ENCODE measurements around the gene CD79B. TPM values are rescaled to one million over a fixed set of nuclear protein-coding genes. Genes with fewer than 3 reads are reported as not detected.
"Not testable (repeated sequence)": the region's sequence is repeated elsewhere in the genome, so short reads cannot be mapped to it uniquely, and the experiment has no call there.

Gene CD79B
- total and polyA plus RNA-seq, 2 donors: 19.5 to 34.1 TPM

DNA sequence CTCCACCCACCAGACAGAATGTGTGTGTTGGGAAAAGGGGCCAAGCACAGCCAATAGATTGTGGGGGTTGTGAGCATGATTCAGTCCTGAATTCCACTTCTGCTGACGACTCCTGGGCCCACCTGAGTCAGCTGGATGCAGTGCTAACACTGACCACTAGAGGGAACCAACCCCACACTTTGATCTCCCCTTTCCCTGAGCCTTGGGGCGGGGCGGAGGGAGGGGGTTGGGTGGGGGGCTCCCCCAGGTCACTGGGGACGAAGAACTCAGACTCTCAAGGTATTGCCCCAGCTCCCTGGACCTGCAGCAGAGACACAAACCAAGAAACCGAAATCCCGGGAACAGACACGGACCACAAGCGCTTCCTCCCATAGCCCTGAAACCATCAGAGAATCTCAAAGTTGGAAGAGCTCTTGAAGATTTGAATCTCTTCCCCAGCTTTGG lies 20.5 kb downstream of the CD79B start:
- H3K36me3 ChIP-seq (ENCODE audit: control insufficient read depth in 2 of 2, insufficient read depth in 2 of 2, low read length in 1 of 2): no peaks in the 10 kb centered on the region

DNA sequence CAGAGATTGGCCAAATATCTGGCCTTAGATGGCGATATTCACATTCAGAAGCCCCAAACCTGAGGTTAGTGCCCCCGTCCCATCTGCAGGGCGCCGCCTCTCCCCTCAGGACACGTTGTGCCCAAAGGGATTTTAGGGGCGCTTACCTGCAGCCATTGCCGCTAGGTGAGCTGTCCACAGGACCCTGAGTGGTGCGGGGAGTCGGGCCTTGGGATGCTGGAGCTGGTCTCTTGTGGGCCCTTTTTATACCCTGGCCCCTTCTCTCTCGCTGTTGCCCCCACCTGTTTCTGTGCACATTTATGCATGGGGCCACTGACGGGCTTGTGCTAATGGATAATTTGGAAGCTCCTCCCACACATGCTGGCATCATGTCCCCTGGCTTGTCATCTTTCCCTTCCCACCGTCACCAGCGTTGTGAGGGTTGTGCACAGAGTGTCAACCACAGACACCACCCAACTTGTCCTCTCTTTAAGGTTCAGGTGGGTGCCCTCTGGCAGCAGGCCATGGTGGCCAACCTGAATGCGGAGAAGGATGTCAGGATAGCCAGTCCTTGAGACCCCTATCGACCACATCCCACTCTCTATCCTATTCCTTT lies 21.0 kb downstream of the CD79B start, which contains the start of gene CSHL1:
Gene CSHL1 (minus strand): TSS at position 218 of the 595 bp plus-strand sequence. CDS start 62 bp downstream, at position 156.
- peaks cover 0 to 5% of the 10 kb centered on the region in 2 donors for H3K27me3 ChIP-seq (ENCODE audit: control insufficient read depth in 2 of 2, insufficient read depth in 1 of 2, low read length in 1 of 2)
- H3K9me3 ChIP-seq (ENCODE audit: control insufficient read depth in 2 of 2, insufficient read depth in 1 of 2, low read length in 1 of 2): no peaks in the 10 kb centered on the region
- no peak within 1 kb of the TSS for H3K4me3 ChIP-seq (ENCODE audit: low read length in 2 of 2)
- DNase-seq (ENCODE audit: low read depth in 6 of 9, low spot score in 9 of 9): no peak
- H3K27ac ChIP-seq (ENCODE audit: low read depth in 1 of 2, low read length in 1 of 2): no peak within 1 kb of the TSS
- 84% methylated on average over 15 of the region's 15 CpGs for WGBS
- no peaks in the 10 kb centered on the region for H3K36me3 ChIP-seq (ENCODE audit: control insufficient read depth in 2 of 2, insufficient read depth in 2 of 2, low read length in 1 of 2)
- no peaks in the 10 kb centered on the region for H3K4me1 ChIP-seq (ENCODE audit: control insufficient read depth in 2 of 2, insufficient read depth in 2 of 2, low read length in 2 of 2)

More for the DNA sequence above, 20.5 kb downstream of the CD79B start:
- peak in 4 of 9 donors; percentile 35 to 66 (median 59) for DNase-seq (ENCODE audit: low read depth in 6 of 9, low spot score in 9 of 9)
- Histone ChIP-seq H3K27ac (ENCODE audit: low read depth in 1 of 2, low read length in 1 of 2) (no peak overlapping the region), H3K4me1 (ENCODE audit: control insufficient read depth in 2 of 2, insufficient read depth in 2 of 2, low read length in 2 of 2) (no peaks in the 10 kb centered on the region), H3K9me3 (ENCODE audit: control insufficient read depth in 2 of 2, insufficient read depth in 1 of 2, low read length in 1 of 2) (no peaks in the 10 kb centered on the region), H3K27me3 (ENCODE audit: control insufficient read depth in 2 of 2, insufficient read depth in 1 of 2, low read length in 1 of 2) (peaks cover 0 to 5% of the 10 kb centered on the region in 2 donors), H3K4me3 (ENCODE audit: low read length in 2 of 2) (no peak overlapping the region)
- WGBS: 50% methylated on average over 8 of the region's 8 CpGs

DNA sequence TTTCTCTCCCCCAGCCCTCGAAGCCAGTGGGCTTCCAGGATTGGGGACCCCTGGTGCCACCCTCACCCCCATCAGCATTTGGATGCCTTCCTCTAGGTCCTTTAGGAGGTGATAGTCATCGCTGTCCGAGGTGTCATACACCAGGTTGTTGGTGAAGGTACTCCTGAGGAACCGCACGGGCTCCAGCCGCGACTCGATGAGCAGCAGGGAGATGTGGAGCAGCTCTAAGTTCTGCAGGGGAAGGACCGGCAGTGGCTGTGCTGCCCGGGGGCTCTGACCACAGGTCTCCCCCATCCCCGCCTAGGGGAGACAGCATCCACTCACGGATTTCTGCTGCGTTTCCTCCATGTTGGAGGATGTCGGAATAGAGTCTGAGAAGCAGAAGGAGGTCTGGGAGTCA lies 22.0 kb downstream of the CD79B start:
- H3K4me3 ChIP-seq (ENCODE audit: low read length in 2 of 2): no peak overlapping the region
- 88% methylated on average over 14 of the region's 14 CpGs for WGBS
- no peaks in the 10 kb centered on the region for H3K36me3 ChIP-seq (ENCODE audit: control insufficient read depth in 2 of 2, insufficient read depth in 2 of 2, low read length in 1 of 2)
- no peaks in the 10 kb centered on the region for H3K4me1 ChIP-seq (ENCODE audit: control insufficient read depth in 2 of 2, insufficient read depth in 2 of 2, low read length in 2 of 2)
- no peak overlapping the region for H3K27ac ChIP-seq (ENCODE audit: low read depth in 1 of 2, low read length in 1 of 2)
- H3K9me3 ChIP-seq (ENCODE audit: control insufficient read depth in 2 of 2, insufficient read depth in 1 of 2, low read length in 1 of 2): no peaks in the 10 kb centered on the region
- H3K27me3 ChIP-seq (ENCODE audit: control insufficient read depth in 2 of 2, insufficient read depth in 1 of 2, low read length in 1 of 2): peaks cover 0 to 5% of the 10 kb centered on the region in 2 donors
- DNase-seq (ENCODE audit: low read depth in 6 of 9, low spot score in 9 of 9): no peak

DNA sequence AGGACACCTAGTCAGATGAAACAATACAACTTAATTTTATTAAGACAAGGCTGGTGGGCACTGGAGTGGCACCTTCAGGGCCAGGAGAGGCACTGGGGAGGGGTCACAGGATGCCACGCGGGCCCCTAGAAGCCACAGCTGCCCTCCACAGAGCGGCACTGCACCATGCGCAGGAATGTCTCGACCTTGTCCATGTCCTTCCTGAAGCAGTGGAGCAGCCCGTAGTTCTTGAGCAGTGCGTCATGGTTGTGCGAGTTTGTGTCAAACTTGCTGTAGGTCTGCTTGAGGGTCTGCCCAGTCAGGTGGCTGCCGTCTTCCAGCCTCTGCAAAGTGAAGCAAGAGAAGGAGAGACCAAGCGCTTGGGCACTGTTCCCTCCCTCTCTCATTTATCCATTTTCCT lies 22.5 kb downstream of the CD79B start:
- not testable (repeated sequence) for H3K27me3 ChIP-seq (ENCODE audit: control insufficient read depth in 2 of 2, insufficient read depth in 1 of 2, low read length in 1 of 2); H3K4me3 ChIP-seq (ENCODE audit: low read length in 2 of 2); H3K36me3 ChIP-seq (ENCODE audit: control insufficient read depth in 2 of 2, insufficient read depth in 2 of 2, low read length in 1 of 2); H3K4me1 ChIP-seq (ENCODE audit: control insufficient read depth in 2 of 2, insufficient read depth in 2 of 2, low read length in 2 of 2); H3K9me3 ChIP-seq (ENCODE audit: control insufficient read depth in 2 of 2, insufficient read depth in 1 of 2, low read length in 1 of 2); DNase-seq (ENCODE audit: low read depth in 6 of 9, low spot score in 9 of 9); H3K27ac ChIP-seq (ENCODE audit: low read depth in 1 of 2, low read length in 1 of 2)
- WGBS: 96% methylated on average over 10 of the region's 10 CpGs

DNA sequence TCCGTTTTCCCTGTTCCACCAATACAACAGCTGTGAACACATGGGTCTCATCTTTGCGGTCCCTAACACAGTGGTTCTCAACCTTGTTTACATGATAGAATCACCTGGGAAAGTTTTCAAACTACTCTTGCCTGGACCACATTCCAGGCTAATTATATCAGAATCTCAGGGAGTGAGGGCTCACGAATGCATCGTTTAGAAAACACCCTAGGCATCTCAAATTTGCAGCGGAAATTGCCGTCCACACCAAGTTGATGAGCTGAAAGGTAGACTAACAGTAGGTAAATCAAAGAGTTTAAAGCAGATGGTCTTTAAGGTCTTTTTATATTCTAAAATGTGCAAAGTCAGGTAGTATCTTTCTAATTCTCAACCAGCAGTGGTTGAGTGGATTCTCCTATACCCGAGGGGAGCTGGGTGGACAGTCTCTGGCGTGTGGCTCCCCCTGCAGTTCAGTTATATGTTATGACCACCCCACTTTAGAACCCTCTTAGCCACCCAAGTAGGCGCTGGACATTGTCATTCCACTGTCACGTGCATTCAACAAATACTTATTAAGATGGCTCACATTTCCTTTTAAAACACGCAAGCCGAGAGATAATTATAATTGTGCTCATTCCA lies 24.9 kb downstream of the CD79B start:
- H3K4me3 ChIP-seq (ENCODE audit: low read length in 2 of 2); DNase-seq (ENCODE audit: low read depth in 6 of 9, low spot score in 9 of 9); H3K27me3 ChIP-seq (ENCODE audit: control insufficient read depth in 2 of 2, insufficient read depth in 1 of 2, low read length in 1 of 2); H3K36me3 ChIP-seq (ENCODE audit: control insufficient read depth in 2 of 2, insufficient read depth in 2 of 2, low read length in 1 of 2); H3K4me1 ChIP-seq (ENCODE audit: control insufficient read depth in 2 of 2, insufficient read depth in 2 of 2, low read length in 2 of 2); H3K27ac ChIP-seq (ENCODE audit: low read depth in 1 of 2, low read length in 1 of 2); H3K9me3 ChIP-seq (ENCODE audit: control insufficient read depth in 2 of 2, insufficient read depth in 1 of 2, low read length in 1 of 2): not testable (repeated sequence)
- WGBS: 83% methylated on average over 11 of the region's 12 CpGs

DNA sequence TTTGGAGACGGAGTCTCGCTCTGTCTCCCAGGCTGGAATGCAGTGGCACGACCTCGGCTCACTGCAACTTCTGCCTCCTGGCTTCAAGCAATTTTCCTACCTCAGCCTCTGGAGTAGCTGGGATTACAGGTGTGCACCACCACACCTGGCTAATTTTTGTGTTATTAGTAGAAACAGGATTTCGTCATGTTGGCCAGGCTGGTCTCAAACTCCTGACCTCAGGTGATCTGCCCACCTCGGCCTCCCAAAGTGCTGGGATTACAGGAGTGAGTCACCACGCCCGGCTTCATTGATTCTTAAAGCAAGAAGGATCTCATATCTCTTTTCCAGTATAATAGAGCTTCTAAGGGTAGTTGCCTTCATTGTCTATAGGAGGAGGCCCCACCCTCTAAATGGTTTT lies 27.3 kb downstream of the CD79B start:
- not testable (repeated sequence) for H3K27me3 ChIP-seq (ENCODE audit: control insufficient read depth in 2 of 2, insufficient read depth in 1 of 2, low read length in 1 of 2); H3K4me3 ChIP-seq (ENCODE audit: low read length in 2 of 2); H3K9me3 ChIP-seq (ENCODE audit: control insufficient read depth in 2 of 2, insufficient read depth in 1 of 2, low read length in 1 of 2); H3K36me3 ChIP-seq (ENCODE audit: control insufficient read depth in 2 of 2, insufficient read depth in 2 of 2, low read length in 1 of 2); H3K4me1 ChIP-seq (ENCODE audit: control insufficient read depth in 2 of 2, insufficient read depth in 2 of 2, low read length in 2 of 2); DNase-seq (ENCODE audit: low read depth in 6 of 9, low spot score in 9 of 9); H3K27ac ChIP-seq (ENCODE audit: low read depth in 1 of 2, low read length in 1 of 2)
- WGBS: 94% methylated on average over 8 of the region's 8 CpGs

DNA sequence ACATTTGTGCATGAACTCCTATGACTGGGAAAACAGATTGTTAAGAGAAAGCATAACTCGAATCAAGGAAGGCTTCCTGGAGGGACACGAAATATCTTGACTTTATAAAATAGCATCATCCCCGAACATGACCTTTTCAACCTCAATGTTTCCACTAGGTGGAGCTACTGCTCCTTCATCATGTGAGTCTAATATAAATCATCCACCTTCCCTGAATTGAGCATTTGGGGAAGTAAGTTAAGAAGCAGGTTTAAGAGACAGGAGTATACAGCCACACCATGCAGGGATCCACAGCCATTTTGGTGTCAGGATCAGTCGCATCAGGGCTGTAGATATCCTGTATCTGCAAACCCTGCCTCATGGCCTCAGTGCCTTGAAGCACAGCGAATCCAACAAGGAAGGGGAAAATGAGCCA lies 28.3 kb downstream of the CD79B start:
- not testable (repeated sequence) for H3K4me3 ChIP-seq (ENCODE audit: low read length in 2 of 2); H3K4me1 ChIP-seq (ENCODE audit: control insufficient read depth in 2 of 2, insufficient read depth in 2 of 2, low read length in 2 of 2); H3K27me3 ChIP-seq (ENCODE audit: control insufficient read depth in 2 of 2, insufficient read depth in 1 of 2, low read length in 1 of 2); DNase-seq (ENCODE audit: low read depth in 6 of 9, low spot score in 9 of 9); H3K36me3 ChIP-seq (ENCODE audit: control insufficient read depth in 2 of 2, insufficient read depth in 2 of 2, low read length in 1 of 2); H3K9me3 ChIP-seq (ENCODE audit: control insufficient read depth in 2 of 2, insufficient read depth in 1 of 2, low read length in 1 of 2); H3K27ac ChIP-seq (ENCODE audit: low read depth in 1 of 2, low read length in 1 of 2)
- 27% methylated on average over 5 of the region's 5 CpGs for WGBS

DNA sequence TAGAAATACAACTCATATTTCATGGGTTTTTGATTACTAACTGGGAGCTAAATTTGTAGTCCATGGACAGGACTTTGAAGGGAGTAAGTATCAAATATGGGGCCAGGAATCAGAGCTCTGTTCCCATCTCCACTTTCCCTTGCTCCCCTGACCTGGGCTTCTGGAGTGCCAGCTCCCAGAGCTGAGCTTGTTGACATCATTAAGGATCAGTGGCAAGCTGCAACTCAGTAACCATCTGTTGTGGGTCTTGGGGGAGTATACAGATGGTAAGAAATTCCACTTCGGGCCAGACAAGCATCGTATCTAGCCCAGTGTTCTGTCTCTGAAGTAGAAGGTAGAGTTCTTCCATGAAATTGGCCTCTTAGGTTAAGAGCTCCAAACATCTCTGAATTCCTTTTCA lies 30.2 kb downstream of the CD79B start:
- not testable (repeated sequence) for H3K9me3 ChIP-seq (ENCODE audit: control insufficient read depth in 2 of 2, insufficient read depth in 1 of 2, low read length in 1 of 2); H3K4me3 ChIP-seq (ENCODE audit: low read length in 2 of 2); H3K27ac ChIP-seq (ENCODE audit: low read depth in 1 of 2, low read length in 1 of 2); DNase-seq (ENCODE audit: low read depth in 6 of 9, low spot score in 9 of 9); H3K36me3 ChIP-seq (ENCODE audit: control insufficient read depth in 2 of 2, insufficient read depth in 2 of 2, low read length in 1 of 2); H3K4me1 ChIP-seq (ENCODE audit: control insufficient read depth in 2 of 2, insufficient read depth in 2 of 2, low read length in 2 of 2); H3K27me3 ChIP-seq (ENCODE audit: control insufficient read depth in 2 of 2, insufficient read depth in 1 of 2, low read length in 1 of 2)
- 97% methylated on average over 2 of the region's 2 CpGs for WGBS

DNA sequence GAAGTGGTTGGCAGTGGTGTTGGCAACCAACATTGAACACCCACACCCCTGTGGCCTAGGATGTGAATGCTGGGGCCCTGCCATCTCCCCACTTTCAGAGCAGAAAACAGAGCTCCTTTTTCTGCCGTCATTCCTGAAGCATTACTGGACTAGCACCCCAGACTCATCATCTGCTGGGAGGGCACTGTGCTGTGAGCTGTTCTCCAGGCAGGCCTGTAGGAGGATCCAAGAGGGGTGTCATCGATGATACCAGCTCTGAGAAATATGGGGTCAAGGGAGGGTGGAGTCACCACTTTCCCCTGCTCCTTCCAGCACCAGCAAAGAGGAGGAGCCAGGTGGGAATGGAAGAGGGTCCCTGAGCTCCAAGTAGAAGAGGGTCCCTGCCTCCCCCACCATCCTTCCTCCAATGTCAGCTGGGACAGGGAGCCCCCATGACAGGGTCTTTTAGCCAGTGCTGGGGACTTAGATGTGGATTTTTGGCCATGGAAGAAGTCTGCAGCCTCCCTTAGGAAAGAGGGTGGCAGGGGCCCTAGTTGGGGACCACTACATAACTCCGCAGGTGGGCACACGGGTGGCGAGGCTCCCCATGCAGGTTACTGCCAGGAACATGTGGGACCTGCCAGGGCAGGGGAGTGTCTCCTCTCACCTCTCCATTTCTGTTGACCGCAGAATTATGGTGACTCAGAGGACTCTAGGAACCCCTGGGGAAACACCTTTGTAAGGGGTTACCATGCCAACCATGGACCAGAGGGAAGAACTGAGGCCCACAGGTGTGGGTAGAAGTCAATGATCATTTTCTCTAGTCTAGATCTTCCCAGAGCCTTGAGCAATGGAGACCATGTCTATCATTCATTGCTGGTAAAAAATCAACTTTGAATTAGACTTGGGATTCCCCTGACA lies 33.0 kb downstream of the CD79B start:
- not testable (repeated sequence) for DNase-seq (ENCODE audit: low read depth in 6 of 9, low spot score in 9 of 9); H3K27ac ChIP-seq (ENCODE audit: low read depth in 1 of 2, low read length in 1 of 2); H3K4me3 ChIP-seq (ENCODE audit: low read length in 2 of 2); H3K9me3 ChIP-seq (ENCODE audit: control insufficient read depth in 2 of 2, insufficient read depth in 1 of 2, low read length in 1 of 2); H3K36me3 ChIP-seq (ENCODE audit: control insufficient read depth in 2 of 2, insufficient read depth in 2 of 2, low read length in 1 of 2); H3K27me3 ChIP-seq (ENCODE audit: control insufficient read depth in 2 of 2, insufficient read depth in 1 of 2, low read length in 1 of 2); H3K4me1 ChIP-seq (ENCODE audit: control insufficient read depth in 2 of 2, insufficient read depth in 2 of 2, low read length in 2 of 2)
- whole genome bisulfite sequencing: 93% methylated on average over 6 of the region's 6 CpGs

Data from thymus (tissue), 11 donors.